COLO668 (cell line): ENCODE measurements around the gene ZNG1A.
"Not testable (repeated sequence)": the region's sequence is repeated elsewhere in the genome, so short reads cannot be mapped to it uniquely, and the experiment has no call there.

Source experiments
- DNase-seq: peaks from one replicate; lab custom pipeline; 2025; ENCODE audit not compliant: unreplicated experiment; lab: John Stamatoyannopoulos, UW

The ZNG1A gene

DNA sequence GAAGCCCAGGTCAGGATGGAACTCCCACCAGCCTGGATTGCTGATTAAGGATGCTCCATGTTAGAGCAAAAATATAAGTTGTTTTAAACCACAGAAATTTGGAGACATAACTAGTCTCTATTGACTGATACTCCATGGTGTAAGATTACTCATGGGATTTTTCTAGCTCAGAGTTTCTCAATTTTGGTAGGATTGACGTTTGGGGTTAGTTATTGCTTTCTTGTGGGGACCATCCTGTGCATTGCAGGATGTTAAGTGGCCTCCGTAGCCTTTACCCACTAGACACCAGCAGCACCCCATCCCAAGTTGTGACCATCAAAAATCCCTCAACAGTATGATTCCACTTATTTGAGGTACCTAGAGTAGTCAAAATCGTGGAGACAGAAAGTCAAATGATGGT is 80.1 kb downstream of the ZNG1A start:
- DNase-seq: not testable (repeated sequence)

DNA sequence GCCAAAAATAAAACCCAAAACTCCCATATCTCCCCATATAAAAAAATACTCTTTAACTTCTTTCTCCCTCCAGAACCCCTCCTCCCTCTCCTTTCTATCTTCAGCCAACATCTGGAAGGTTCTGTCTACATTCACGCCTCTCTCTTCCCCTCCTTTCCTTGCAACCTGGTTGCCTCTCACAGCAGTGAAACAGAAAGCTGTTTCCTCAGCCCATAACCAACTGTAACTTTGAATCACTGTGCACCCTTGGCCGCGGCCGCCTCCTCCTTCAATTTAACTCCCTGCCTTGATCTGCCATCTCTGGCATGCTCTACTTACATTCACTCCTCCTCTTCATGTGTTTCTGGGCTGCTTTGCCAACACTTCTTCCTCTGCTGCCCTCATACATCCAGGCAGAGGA is 83.9 kb downstream of the ZNG1A start:
- DNase-seq: not testable (repeated sequence)

DNA sequence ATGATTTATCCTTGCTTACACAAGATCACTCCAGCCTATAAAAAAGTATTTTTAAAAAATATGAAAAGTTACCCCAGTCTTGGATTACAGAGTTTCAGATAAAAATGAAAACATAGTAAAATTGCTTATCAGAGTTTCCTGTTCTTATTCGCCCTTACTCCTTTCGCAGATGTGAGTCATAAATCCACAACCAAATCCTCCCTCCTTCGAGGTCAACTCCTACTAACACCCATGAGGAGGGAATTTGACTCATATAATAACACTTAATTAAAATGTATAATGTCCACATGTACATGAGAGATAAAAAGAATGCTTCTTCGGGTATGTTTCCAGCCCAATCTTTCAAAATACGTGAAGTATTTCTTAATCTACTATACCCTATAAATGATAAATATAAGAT is 84.5 kb downstream of the ZNG1A start:
- DNase-seq: not testable (repeated sequence)

DNA sequence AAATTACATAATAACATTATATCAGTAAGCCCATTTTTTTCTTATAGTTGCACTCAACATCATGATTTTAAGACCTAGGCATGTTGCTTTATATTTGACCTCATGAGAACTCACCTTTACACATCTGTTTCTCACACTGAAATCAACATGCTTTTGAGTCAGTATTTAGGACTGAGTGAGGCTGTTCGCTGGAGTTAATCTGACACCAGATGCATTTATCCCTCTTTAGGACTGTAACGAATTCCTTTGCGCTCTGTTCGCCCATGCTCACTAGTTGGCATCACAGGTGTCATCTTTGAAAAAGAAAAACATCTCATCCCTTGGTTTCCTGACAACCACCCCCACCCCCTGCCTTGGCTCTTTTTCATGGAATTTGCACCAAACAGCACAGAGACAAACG is 84.9 kb downstream of the ZNG1A start:
- not testable (repeated sequence) for DNase-seq

DNA sequence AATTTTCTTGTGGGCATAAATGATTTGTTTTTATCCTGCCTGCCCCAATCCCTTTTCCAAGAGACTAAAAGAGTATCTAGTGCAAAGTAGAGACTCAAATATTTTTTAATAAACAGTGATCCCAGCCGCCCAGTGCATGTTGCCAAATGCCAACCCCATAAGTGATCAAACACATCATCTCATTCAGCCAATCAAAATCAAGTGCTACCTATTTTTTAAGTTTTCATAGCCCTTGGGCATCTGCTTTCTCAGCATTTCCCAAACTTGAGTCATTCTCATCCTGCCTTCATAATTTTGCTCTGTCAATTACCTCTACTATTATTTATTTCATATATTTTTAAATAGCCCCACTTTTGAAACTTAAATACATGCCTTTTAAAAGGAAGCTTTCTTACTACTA is 88.0 kb downstream of the ZNG1A start:
- not testable (repeated sequence) for DNase-seq

DNA sequence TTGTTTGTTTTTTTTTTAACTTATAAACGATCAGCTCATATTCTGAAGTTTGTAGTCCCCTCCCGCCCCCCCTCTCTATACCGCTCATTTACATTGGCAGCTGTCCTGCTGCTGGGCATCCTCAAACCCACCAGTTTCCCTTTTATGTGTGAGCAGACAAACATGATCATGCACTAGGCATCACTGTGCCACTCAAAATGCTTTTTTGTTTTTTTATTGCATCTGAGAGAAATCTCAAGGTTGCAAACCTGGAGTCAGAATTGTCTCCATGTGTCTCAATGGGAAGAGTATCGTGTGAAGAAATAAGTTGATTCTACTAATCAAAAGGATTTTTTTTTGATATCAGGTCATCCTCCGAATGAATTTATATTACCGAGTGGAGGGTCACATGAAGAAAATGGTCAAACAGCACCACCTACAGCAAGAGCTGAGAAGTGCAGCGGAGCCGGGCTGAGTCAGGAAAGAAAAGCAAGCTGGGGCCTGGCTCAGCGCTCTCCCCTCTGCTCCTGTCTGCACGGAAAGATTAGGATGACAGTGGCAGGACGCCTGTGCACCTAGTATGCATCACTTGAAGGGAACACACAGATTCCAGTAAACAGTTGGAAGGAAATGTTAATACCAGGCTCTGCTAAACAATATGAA is 90.3 kb downstream of the ZNG1A start:
- DNase-seq: not testable (repeated sequence)

DNA sequence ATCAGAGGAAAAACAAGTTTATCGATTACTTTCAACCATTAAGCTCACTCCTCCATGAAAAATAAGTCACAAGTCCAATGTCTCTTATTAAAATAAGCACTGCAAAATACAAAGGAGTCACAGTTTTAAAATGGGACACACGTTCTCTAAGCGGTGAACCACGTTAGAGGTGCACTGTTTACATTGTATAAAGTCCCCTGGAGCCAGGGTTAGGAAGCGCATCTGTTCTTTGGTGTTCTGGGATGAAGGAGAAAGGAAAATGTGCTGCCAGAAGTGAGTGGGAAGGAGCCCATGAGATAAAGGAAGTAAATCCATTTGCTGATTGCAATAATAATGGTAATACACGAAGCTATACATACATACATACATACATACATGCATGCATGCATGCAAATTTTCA is 91.0 kb downstream of the ZNG1A start:
- DNase-seq: not testable (repeated sequence)

DNA sequence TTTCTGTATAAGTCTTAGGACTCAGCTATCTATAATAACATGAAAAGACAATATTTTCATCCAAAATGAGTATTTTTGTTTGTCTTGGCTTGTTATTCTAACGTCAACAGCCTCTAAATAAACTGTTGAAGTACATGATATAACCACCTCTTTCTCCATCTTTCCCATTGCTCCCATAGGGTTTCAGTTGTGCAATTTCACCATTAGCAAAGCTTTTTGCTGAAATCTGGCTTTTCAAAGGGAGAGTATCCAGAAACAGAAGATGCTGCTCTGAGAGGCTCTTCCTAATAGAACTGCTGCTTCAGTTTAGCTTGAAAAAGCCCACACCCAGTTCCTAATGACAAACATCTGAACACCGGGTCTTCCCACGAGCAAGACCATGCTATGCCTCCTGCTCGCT is 91.8 kb downstream of the ZNG1A start:
- not testable (repeated sequence) for DNase-seq

DNA sequence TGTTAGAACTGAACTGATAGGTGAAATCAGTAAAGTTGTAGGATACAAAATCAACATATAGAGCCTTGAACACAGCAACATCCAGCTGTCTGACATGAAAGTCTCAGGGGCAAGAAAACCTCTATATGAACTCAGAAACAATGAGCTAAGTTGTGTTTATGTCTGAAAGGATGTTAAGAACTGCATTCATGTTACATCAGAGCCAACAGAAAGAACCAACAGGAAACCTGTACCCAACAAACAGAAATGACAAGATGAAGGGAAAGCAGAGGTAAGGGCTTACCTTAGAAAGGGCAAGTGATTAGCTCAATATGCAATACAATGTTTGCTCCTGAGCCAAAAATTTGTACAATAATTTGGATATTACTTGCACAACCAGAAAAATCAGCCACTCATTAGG is 92.2 kb downstream of the ZNG1A start:
- not testable (repeated sequence) for DNase-seq

DNA sequence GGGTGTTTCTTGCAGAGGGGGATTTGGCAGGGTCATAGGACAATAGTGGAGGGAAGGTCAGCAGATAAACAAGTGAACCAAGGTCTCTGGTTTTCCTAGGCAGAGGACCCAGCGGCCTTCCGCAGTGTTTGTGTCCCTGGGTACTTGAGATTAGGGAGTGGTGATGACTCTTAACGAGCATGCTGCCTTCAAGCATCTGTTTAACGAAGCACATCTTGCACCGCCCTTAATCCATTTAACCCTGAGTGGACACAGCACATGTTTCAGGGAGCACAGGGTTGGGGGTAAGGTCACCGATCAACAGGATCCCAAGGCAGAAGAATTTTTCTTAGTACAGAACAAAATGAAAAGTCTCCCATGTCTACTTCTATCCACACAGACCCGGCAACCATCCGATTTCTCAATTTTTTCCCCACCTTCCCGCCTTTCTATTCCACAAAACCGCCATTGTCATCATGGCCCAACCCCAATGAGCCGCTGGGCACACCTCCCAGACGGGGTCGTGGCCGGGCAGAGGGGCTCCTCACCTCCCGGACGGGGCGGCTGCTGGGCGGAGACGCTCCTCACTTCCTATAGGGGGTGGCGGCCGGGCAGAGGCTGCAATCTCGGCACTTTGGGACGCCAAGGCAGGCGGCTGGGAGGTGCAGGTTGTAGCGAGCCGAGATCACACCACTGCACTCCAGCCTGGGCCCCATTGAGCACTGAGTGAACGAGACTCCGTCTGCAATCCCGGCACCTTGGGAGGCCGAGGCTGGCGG is 95.7 kb downstream of the ZNG1A start:
- not testable (repeated sequence) for DNase-seq

DNA sequence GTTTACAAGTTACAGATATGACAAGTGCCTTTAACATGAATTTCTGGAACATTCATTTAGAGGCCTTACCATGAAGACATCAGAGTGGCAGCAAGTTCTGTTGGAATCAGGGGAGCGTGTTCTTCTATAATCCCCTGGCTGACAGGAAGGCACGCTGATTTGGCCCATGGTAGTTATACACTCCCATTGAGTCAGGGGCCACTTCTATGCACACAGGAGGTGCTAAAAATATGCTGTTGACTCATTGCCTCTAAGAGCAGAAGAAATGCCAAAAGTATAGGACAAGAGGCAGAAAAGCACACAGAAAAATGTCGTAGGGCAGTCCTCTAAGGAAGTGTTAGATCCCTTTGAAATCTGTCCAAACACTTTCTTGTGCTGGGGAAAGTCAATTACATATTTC is 100.5 kb downstream of the ZNG1A start:
- not testable (repeated sequence) for DNase-seq

DNA sequence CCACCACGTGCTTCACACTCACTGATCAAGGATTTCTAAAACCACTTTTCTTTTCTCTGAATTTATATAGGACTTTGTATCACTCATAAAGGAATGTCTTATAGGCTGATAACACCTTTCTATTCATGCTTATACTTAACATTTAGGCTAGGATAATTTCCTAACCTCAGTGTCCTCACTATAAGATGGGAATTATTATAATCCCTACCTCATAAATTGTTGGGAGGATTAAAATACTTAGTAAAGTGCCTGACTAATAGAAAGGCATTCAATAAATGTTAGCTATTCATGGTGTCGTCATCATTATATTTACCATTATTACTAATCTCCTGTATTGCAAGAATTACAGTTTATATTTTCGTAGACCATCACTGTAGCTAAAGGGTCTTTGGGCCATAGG is 102.5 kb downstream of the ZNG1A start:
- DNase-seq: not testable (repeated sequence)

DNA sequence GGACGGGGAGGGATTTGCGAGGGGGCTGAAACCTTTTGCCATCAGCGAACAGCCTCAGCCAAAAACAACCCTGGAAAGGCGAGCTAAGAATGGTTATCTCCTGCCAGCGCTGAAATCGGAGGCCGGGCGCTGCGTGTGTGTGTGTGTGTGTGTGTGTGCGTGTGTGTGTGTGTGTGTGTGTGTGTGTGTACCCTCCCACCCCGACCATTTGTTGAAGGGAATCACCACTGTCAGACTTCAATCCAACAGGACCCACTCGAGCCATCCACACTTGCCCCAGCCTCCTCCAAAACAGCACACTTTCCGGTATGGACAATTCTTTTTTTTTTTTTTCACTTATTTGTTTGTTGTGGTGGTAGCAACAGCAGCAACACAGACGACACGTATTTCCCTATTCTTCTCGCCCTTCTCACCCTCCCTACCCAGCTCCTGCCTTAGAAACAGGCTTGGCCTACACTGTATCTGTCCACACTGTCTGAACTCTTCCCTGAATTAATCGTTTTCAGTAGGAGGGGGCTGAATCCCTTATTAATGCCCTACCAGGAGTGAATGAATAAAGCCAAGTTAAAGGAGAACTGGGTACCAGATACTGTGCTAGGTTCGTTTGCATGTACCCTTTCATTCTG is 104.8 kb downstream of the ZNG1A start:
- DNase-seq: not testable (repeated sequence)

DNA sequence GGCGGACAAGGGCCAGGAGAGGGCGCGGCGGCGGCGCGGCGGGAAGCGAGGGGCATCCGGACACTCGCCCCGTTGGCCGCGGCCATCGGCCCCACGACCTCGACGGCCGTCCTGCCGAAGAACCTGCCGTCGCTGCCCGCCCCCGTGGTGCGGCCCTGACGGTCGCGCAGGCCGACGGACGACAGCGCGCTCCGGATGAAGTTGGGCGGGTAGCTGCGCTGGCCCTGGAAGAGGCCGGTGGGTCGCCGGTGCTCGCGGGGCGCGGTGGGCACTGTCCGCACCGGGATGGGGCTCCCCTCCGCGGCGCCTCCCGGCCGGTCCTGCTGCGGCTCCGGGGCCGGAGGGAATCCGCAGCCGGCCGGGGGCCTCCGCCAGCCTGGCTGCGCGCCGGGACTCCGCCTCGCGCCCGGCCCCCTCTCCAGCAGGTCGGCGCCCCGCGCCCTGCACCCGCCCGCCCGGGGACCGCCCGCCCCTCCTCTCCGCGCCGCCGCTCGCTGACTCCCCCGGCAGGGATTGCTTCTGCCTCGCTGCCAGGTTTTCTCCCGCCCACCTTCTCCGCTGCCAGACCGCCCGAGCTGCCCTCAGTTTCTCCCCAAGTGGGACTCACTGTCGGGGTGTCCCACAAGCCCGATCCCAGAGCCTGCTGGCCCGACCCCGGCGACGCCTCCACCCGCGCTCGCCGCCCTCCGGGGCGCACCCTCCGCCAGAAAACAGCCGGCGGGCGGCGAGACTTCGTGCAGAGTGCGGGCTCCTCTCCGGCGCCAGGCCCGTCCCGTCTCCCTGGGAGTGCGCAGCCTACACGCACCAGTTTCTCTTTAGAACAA is 105.6 kb downstream of the ZNG1A start:
- peak; percentile 42 for DNase-seq
